ENCODE data around the gene U2SURP.
"Not testable (repeated sequence)": the region's sequence is repeated elsewhere in the genome, so short reads cannot be mapped to it uniquely, and the experiment has no call there.

Gene U2SURP

GRCh38 chr3:143073983-143074382 lies 72.6 kb downstream of the U2SURP start:
- not testable (repeated sequence) for DNase-seq

GRCh38 chr3:143078883-143079282 lies 77.5 kb downstream of the U2SURP start:
- no peak for DNase-seq

GRCh38 chr3:143080196-143080595 lies 78.8 kb downstream of the U2SURP start:
- no peak for DNase-seq

GRCh38 chr3:143081365-143081764 lies 80.0 kb downstream of the U2SURP start:
- no peak for DNase-seq

- no peak for DNase-seq
These were observed 80.7 kb downstream of the U2SURP start for GRCh38 chr3:143081844-143082778.

- DNase-seq, result no peak
These were observed 82.4 kb downstream of the U2SURP start for GRCh38 chr3:143083781-143084180.

GRCh38 chr3:143084856-143085731 lies 83.7 kb downstream of the U2SURP start:
- DNase-seq, result no peak

GRCh38 chr3:143088835-143089234 lies 87.5 kb downstream of the U2SURP start:
- no peak for DNase-seq

- no peak for DNase-seq
These were observed 88.6 kb downstream of the U2SURP start for GRCh38 chr3:143089965-143090364.

GRCh38 chr3:143090486-143090885 lies 89.1 kb downstream of the U2SURP start:
- no peak for DNase-seq

GRCh38 chr3:143090976-143091837 lies 89.8 kb downstream of the U2SURP start:
- no peak for DNase-seq

GRCh38 chr3:143092191-143092590 lies 90.8 kb downstream of the U2SURP start:
- DNase-seq, result no peak

GRCh38 chr3:143095813-143096212 lies 94.4 kb downstream of the U2SURP start:
- DNase-seq, result no peak

- DNase-seq, result no peak
These were observed 96.8 kb downstream of the U2SURP start for GRCh38 chr3:143098032-143098764.

GRCh38 chr3:143099210-143099609 lies 97.8 kb downstream of the U2SURP start:
- no peak for DNase-seq

- no peak for DNase-seq
These were observed 98.3 kb downstream of the U2SURP start for GRCh38 chr3:143099690-143100089.

- no peak for DNase-seq
These were observed 99.1 kb downstream of the U2SURP start for GRCh38 chr3:143100451-143100850.

GRCh38 chr3:143101792-143102381 lies 100.5 kb downstream of the U2SURP start:
- DNase-seq, result no peak

GRCh38 chr3:143103652-143104051 lies 102.3 kb downstream of the U2SURP start:
- DNase-seq, result no peak

- no peak for DNase-seq
These were observed 103.8 kb downstream of the U2SURP start for GRCh38 chr3:143105170-143105569.

GRCh38 chr3:143109861-143110260 lies 108.5 kb downstream of the U2SURP start:
- no peak for DNase-seq

Data from stimulated activated CD4-positive, alpha-beta T cell treated with anti-CD3 and anti-CD28 coated beads, Interleukin-4, amount 100 ng/mL, for 1 hour (primary cell).